GM12878 (cell line): ENCODE data around the gene HJV. TPM values are rescaled to one million over a fixed set of nuclear protein-coding genes. Genes with fewer than 3 reads are reported as not detected.

ENCODE experiments used
- ATAC-seq: fragments of 200-7000 bp; cut with Tn5 transposase; 3 replicates; pipeline ENCODE4 v1.9.1; 2020; ENCODE audit warnings: mild to moderate bottlenecking, moderate library complexity
- BruUV-seq: library from RNA; stranded (reverse); fragments of 400-500 nt; replicated peaks from 2 replicates; lab custom pipeline; 2021; lab: Mats Ljungman, UMichigan
- CTCF ChIA-PET: fragments of 300-600 bp; sonication (Branson Sonifier 250); formaldehyde crosslinking; extraction: SDS; loops from one replicate; lab custom pipeline; 2021; ENCODE audit warnings: inconsistent platforms; lab: Yijun Ruan, JAX
- POLR2A ChIA-PET: fragments of 350-600 bp; formaldehyde crosslinking; extraction: SDS; loops from one replicate; lab custom pipeline; 2021; ENCODE audit warnings: inconsistent platforms; lab: Charles Lee
- RAD21 ChIA-PET: fragments of 300-600 bp; sonication (Branson Sonifier 250); formaldehyde crosslinking; loops from one replicate; lab custom pipeline; 2023; ENCODE audit warnings: antibody characterized with exemption; ENCODE audit not compliant: unreplicated experiment; lab: Charles Lee
- SMC1A ChIA-PET: fragments of 300-600 bp; sonication (Branson Sonifier 250); formaldehyde crosslinking; loops from one replicate; lab custom pipeline; 2023; ENCODE audit not compliant: unreplicated experiment, uncharacterized antibody; lab: Charles Lee
- DNase-seq: peaks from one replicate; pipeline ENCODE4 v3.0.0-alpha.2; 2011; ENCODE audit warnings: low read depth, low spot score
- FAIRE-seq: peaks from 3 replicates; lab custom pipeline; 2011; peaks lifted over from hg19 to GRCh38; lab: Jason Lieb, UNC
- H2AFZ ChIP-seq: 2 replicates; pipeline ENCODE4 v1.6.0; 2011; ENCODE audit warnings: low read depth, low read length, control low read depth; ENCODE audit not compliant: control insufficient read depth
- H3K27ac ChIP-seq: 2 replicates; pipeline ENCODE4 v1.5.1; 2011; ENCODE audit warnings: control low read depth; ENCODE audit not compliant: control insufficient read depth, insufficient read depth
- H3K27me3 ChIP-seq, 2 experiments: replicated peaks in 1 of 2; 2 replicates each; pipeline versions ENCODE4 v1.6.0 to v1.6.1; 2011; ENCODE audit warnings: low read length in 1 of 2; ENCODE audit not compliant: control insufficient read depth in 2 of 2, insufficient read depth in 2 of 2
- H3K36me3 ChIP-seq, 2 experiments: 2 replicates each; pipeline ENCODE4 v1.5.1; 2011; ENCODE audit warnings: low read length in 1 of 2; ENCODE audit not compliant: control insufficient read depth in 2 of 2, insufficient read depth in 2 of 2
- H3K4me1 ChIP-seq: 2 replicates; pipeline ENCODE4 v1.6.1; 2011; ENCODE audit warnings: mild to moderate bottlenecking, low read length, moderate library complexity, mixed read lengths; ENCODE audit not compliant: control insufficient read depth, insufficient read depth
- H3K4me2 ChIP-seq: 2 replicates; pipeline ENCODE4 v1.6.0; 2011; ENCODE audit warnings: control low read depth; ENCODE audit not compliant: control insufficient read depth, insufficient read depth
- H3K4me3 ChIP-seq: fragments of 200-600 bp; sonication (generic); 2 replicates; pipeline ENCODE4 v1.5.1; 2016
- H3K79me2 ChIP-seq: 2 replicates; pipeline ENCODE4 v1.6.0; 2011; ENCODE audit warnings: low read length; ENCODE audit not compliant: control insufficient read depth, insufficient read depth
- H3K9ac ChIP-seq: 2 replicates; pipeline ENCODE4 v1.8.0; 2011; ENCODE audit warnings: low read length, control low read depth, mixed read lengths; ENCODE audit not compliant: control insufficient read depth, insufficient read depth
- H3K9me3 ChIP-seq: replicated peaks from 3 replicates; pipeline ENCODE4 v1.5.1; 2011; ENCODE audit warnings: mild to moderate bottlenecking, low read length; ENCODE audit not compliant: control insufficient read depth, insufficient read depth
- H4K20me1 ChIP-seq: 2 replicates; pipeline ENCODE4 v1.6.0; 2011; ENCODE audit not compliant: control insufficient read depth, insufficient read depth
- BRCA1 ChIP-seq: IDR thresholded peaks from 2 replicates; pipeline ENCODE4 v1.6.1; 2011; ENCODE audit warnings: low read depth, low read length, improper control_type of control experiment
- IRF4 ChIP-seq: IDR thresholded peaks from 2 replicates; pipeline ENCODE4 v1.6.1; 2011; ENCODE audit warnings: low read depth, low read length
- NR2C2 ChIP-seq: IDR thresholded peaks from 2 replicates; pipeline ENCODE4 v1.6.1; 2011; ENCODE audit warnings: borderline replicate concordance, low read depth; ENCODE audit not compliant: control insufficient read depth, insufficient read length
- PML ChIP-seq: IDR thresholded peaks from 2 replicates; pipeline ENCODE4 v1.6.1; 2012; ENCODE audit warnings: low read length, inconsistent platforms
- POLR2A ChIP-seq: IDR thresholded peaks from 2 replicates; pipeline ENCODE4 v1.6.1; 2011; ENCODE audit warnings: low read depth, mild to moderate bottlenecking, low read length
- RAD51 ChIP-seq: fragments of 450-650 bp; IDR thresholded peaks from 2 replicates; pipeline ENCODE4 v1.6.1; 2016; ENCODE audit warnings: moderate library complexity, mild to moderate bottlenecking, inconsistent platforms
- SUZ12 ChIP-seq: fragments of 200-600 bp; sonication (generic); IDR thresholded peaks from one replicate; pipeline ENCODE4 v1.6.1; 2018; ENCODE audit warnings: antibody characterized with exemption, mild to moderate bottlenecking; ENCODE audit not compliant: unreplicated experiment
- WGBS: methylation state at CpG from one replicate; pipeline ENCODE4 v1.1.6; 2016; ENCODE audit warnings: low lambda C conversion rate; ENCODE audit not compliant: insufficient replicate concordance, insufficient coverage; ENCODE audit errors: missing lambda C conversion rate; 5-methylcytosine and 5-hydroxymethylcytosine counted together
- in situ Hi-C: fragments of 300-500 bp; cut with MboI; formaldehyde crosslinking; loops from 9 replicates; pipeline ENCODE4 v1.14.3; 2018; ENCODE audit warnings: mixed read lengths
- intact Hi-C: fragments of 100-400 bp; cut with micrococcal nuclease; formaldehyde crosslinking; loops from one replicate; pipeline ENCODE4 v1.14.2; 2022; ENCODE audit not compliant: unreplicated experiment
- polyA plus RNA-seq, 11 experiments: library from polyadenylated mRNA; depleted of rRNA in 4 of 11; unstranded in 6 of 11; stranded (reverse) in 5 of 11; fragments of >200 nt; fragmentation: Nextera tagmentation in 4 of 11; fragmentation: Illumina TruSeq in 1 of 11; extraction: Ambion mirVana in 4 of 11; extraction: Trizol in 1 of 11; gene quantifications; 1 replicate in 1 of 11; 2 replicates in 10 of 11; pipeline versions ENCODE4 v1.2.1 to v1.2.3, GENCODE V29; 2011 to 2016; ENCODE audit warnings: inconsistent platforms in 2 of 11, missing spikeins in 2 of 11, low read depth in 1 of 11
- total RNA-seq, 4 experiments: library from RNA; depleted of rRNA in 3 of 4; stranded (reverse); fragments of >200 nt in 3 of 4; fragmentation: Illumina TruSeq in 1 of 4; extraction: Trizol in 1 of 4; gene quantifications; 2 replicates each; pipeline versions ENCODE4 v1.2.1 to v1.2.3, GENCODE V29; 2013 to 2021
- TF ChIP-seq, protein P1 (sequence below): IDR thresholded peaks from 2 replicates; pipeline ENCODE4 v1.6.1; 2012; ENCODE audit warnings: mild to moderate bottlenecking, low read depth, low read length
- TF ChIP-seq, protein P2 (sequence below): IDR thresholded peaks from 2 replicates; pipeline ENCODE4 v1.6.1; 2011; ENCODE audit warnings: low read depth, mild to moderate bottlenecking, low read length, moderate library complexity, borderline replicate concordance; ENCODE audit errors: extremely low read depth

HJV gene
- total and polyA plus RNA-seq, 10 of the 15 experiments (the other 5 are each of a cell fraction or from before 2014, with no cell fraction given), result not detected

DNA sequence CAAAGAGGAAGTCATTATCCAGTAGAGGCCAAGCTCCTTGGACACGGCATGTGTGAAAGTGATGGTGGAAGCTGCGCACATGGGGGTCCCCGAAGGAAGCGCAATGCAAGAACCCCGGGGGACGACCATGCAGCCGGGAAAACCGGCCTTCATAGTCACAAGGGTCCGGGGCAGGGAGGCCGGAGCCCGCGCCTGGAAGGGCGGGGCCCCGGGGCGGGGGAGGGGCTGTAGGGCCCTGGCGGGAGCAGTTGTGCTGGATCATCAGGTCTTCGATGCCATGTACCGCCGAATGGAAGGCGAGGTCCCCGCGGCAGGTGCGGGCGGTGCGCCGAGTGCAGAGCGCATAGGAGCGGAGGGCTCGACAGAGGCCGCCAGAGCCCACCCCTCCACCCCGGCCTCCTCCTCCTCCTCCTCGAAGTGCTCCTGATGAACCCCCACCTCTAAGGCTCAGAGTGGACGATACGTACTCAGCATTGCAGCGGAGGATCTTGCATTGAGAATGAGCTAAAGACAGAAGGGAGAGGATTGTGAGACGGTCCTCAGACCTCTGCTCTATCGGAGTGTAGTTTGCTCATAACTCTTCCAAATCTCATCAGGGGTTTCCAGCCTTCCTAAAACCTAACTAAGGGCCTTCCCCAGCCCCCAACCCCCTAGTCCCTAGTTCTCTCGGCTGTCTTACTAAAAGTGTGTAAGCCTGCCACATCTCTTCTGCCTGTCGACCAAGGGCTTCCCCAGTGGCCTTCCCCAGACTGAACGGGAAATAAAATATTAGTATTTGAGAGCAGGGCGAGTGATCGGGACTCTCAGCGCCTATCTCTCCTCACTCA lies 2.1 kb downstream of the HJV start:
- Histone ChIP-seq H4K20me1 (no peaks in the 10 kb centered on the region), H3K27ac (no peak overlapping the region), H3K4me3 (no peak overlapping the region), H2AFZ (no peak overlapping the region), H3K9ac (no peak overlapping the region), H3K79me2 (no peaks in the 10 kb centered on the region), H3K27me3 (peaks cover 4 to 8% of the 10 kb centered on the region in 2 experiments; a peak in 3 of 4 replicates), H3K4me2 (no peak overlapping the region), H3K9me3 (no peaks in the 10 kb centered on the region), H3K36me3 (no peaks in the 10 kb centered on the region), H3K4me1 (no peaks in the 10 kb centered on the region)
- ChIA-PET RAD21 (no interaction called here), SMC1A (interaction anchor here (1.7 to 3.1 kb wide), 2 partner anchors 10 to 41 kb away, joined by 6 to 20 read pairs; no protein-coding TSS in a partner anchor), CTCF (interaction anchor here (2.0 to 18.6 kb wide), 2 partner anchors 12 to 41 kb away, joined by 5 to 361 read pairs; no protein-coding TSS in a partner anchor), POLR2A (no interaction called here)
- TF ChIP-seq SUZ12, result peak; percentile 58
- TF ChIP-seq PML, result no peak
- ATAC-seq (no peak), DNase-seq (no peak), FAIRE-seq (peak; percentile 7)
- in situ Hi-C loops (no loop called here), intact Hi-C loops (no loop called here)
- BruUV-seq, result no TSS peak
- 50% methylated on average over 33 of the region's 43 CpGs for WGBS

DNA sequence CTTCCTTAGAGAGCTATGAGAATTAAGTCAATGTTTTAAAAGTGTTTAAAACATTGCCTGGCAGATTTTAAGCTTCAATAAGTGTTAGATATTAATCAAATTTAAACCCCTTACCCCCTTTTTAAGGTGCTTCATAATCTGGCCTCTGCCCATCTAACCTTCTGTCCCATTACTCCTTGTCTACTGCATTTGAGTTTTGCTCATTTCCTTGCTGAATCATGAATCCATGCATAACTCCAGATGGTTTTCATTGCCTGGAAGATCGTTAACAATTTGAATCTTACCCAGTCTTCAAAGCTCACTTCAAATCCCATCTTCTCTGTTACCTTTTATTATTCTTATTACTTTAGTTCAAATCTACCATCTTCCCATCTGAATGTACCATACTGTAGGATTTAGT lies 4.6 kb downstream of the HJV start:
- no peak overlapping the region for H3K4me2 ChIP-seq
- SMC1A ChIA-PET, result interaction anchor here (0.9 to 3.1 kb wide), 6 partner anchors 9 to 125 kb away, joined by 3 to 20 read pairs (median 5); no protein-coding TSS in a partner anchor
- H3K36me3 ChIP-seq, result no peaks in the 10 kb centered on the region
- RAD21 ChIA-PET, result interaction anchor here (0.9 to 1.3 kb wide), 5 partner anchors 8 to 171 kb away, joined by 3 to 5 read pairs (median 3); partner anchors contain the start of gene NUDT17
- DNase-seq (no peak), ATAC-seq (no peak), FAIRE-seq (no peak)
- intact Hi-C loops (no loop called here), in situ Hi-C loops (no loop called here)
- H3K27me3 ChIP-seq, result peaks cover 5 to 7% of the 10 kb centered on the region in 2 experiments; a peak in 3 of 4 replicates
- no peaks in the 10 kb centered on the region for H4K20me1 ChIP-seq
- H3K79me2 ChIP-seq, result no peaks in the 10 kb centered on the region
- WGBS, result 0% methylated on average over 1 of the region's 1 CpG
- H3K9me3 ChIP-seq, result no peaks in the 10 kb centered on the region
- no peak overlapping the region for H3K4me3 ChIP-seq
- POLR2A ChIA-PET, result no interaction called here
- BruUV-seq, result no TSS peak
- CTCF ChIA-PET, result interaction anchor here (1.0 to 18.6 kb wide), 11 partner anchors 9 to 172 kb away, joined by 3 to 361 read pairs (median 5); partner anchors contain the start of genes ITGA10 and NUDT17
- H3K9ac ChIP-seq, result no peak overlapping the region
- H3K4me1 ChIP-seq, result no peaks in the 10 kb centered on the region
- no peak overlapping the region for H3K27ac ChIP-seq
- H2AFZ ChIP-seq, result no peak overlapping the region
- TF ChIP-seq IRF4 (no peak), NR2C2 (no peak), RAD51 (no peak), BRCA1 (no peak), POLR2A (no peak)
- TF ChIP-seq, protein P1, sequence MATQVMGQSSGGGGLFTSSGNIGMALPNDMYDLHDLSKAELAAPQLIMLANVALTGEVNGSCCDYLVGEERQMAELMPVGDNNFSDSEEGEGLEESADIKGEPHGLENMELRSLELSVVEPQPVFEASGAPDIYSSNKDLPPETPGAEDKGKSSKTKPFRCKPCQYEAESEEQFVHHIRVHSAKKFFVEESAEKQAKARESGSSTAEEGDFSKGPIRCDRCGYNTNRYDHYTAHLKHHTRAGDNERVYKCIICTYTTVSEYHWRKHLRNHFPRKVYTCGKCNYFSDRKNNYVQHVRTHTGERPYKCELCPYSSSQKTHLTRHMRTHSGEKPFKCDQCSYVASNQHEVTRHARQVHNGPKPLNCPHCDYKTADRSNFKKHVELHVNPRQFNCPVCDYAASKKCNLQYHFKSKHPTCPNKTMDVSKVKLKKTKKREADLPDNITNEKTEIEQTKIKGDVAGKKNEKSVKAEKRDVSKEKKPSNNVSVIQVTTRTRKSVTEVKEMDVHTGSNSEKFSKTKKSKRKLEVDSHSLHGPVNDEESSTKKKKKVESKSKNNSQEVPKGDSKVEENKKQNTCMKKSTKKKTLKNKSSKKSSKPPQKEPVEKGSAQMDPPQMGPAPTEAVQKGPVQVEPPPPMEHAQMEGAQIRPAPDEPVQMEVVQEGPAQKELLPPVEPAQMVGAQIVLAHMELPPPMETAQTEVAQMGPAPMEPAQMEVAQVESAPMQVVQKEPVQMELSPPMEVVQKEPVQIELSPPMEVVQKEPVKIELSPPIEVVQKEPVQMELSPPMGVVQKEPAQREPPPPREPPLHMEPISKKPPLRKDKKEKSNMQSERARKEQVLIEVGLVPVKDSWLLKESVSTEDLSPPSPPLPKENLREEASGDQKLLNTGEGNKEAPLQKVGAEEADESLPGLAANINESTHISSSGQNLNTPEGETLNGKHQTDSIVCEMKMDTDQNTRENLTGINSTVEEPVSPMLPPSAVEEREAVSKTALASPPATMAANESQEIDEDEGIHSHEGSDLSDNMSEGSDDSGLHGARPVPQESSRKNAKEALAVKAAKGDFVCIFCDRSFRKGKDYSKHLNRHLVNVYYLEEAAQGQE, result no peak
- TF ChIP-seq, protein P2, sequence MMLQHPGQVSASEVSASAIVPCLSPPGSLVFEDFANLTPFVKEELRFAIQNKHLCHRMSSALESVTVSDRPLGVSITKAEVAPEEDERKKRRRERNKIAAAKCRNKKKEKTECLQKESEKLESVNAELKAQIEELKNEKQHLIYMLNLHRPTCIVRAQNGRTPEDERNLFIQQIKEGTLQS, result no peak
